HTR-8/SVneo (cell line): ENCODE results near the gene ZNG1B.
"Not testable (repeated sequence)": the region's sequence is repeated elsewhere in the genome, so short reads cannot be mapped to it uniquely, and the experiment has no call there.

ENCODE experiments used
- DNase-seq: peaks from one replicate; pipeline ENCODE4 v3.0.0; 2011; ENCODE audit warnings: low spot score, mixed read lengths; ENCODE audit not compliant: insufficient read length
- FAIRE-seq: peaks from 2 replicates; lab custom pipeline; 2011; peaks lifted over from hg19 to GRCh38; lab: Jason Lieb, UNC

Gene ZNG1B

GRCh38 chr2:113437508-113438465, at the start of gene ZNG1B:
Gene ZNG1B, plus strand, starts transcription at chr2:113437691. Its CDS starts 178 bp downstream, at chr2:113437869.
- DNase-seq, FAIRE-seq: not testable (repeated sequence)

DNA sequence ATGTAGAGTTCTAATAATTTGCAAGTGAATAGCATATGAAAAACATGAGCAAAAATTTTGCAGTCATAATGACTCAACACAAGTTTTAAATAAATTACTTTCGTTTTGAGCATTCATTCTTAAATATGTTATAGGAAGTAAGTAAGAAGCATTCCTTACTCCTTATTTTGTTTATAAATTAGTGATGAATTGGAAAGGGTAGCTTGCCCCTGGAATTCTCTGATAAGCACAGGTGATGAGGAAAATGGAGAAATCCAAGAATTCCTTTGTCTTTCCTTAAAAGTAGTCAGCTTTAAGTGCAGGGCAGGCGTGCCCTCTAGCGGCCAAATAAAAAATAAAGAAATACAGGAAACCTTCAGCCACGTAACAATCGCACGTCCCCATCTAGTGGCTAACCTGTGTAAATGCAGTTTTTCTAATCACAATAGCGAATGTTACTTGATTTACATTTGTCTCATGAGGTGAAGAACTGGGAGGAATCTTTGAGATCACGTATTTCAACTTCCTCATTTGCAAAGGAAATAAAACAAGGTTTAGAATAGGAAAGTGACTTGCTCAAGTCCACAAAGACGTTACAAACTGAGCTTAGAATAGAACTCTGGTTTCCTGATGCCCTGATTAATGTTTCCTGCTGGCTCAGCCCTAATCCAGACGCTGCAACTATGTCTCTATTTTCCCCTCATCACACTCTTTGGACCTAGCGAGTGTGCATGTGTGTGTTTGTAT, 47.2 kb upstream of the ZNG1B start:
- FAIRE-seq (no peak), DNase-seq (peak; percentile 32)

- DNase-seq (no peak), FAIRE-seq (no peak)
These were observed 46.4 kb upstream of the ZNG1B start for GRCh38 chr2:113391073-113391472.

GRCh38 chr2:113406114-113406513, 31.4 kb upstream of the ZNG1B start:
- DNase-seq (no peak), FAIRE-seq (no peak)

- no peak for FAIRE-seq
- DNase-seq: no peak
These were observed 29.9 kb upstream of the ZNG1B start for GRCh38 chr2:113407446-113408099.

GRCh38 chr2:113411725-113412352, 25.7 kb upstream of the ZNG1B start:
- not testable (repeated sequence) for FAIRE-seq, DNase-seq

GRCh38 chr2:113412774-113413173, 24.7 kb upstream of the ZNG1B start:
- FAIRE-seq, DNase-seq: not testable (repeated sequence)

- FAIRE-seq, DNase-seq: not testable (repeated sequence)
These were observed 5.7 kb upstream of the ZNG1B start for GRCh38 chr2:113431773-113432172.

- not testable (repeated sequence) for DNase-seq, FAIRE-seq
These were observed 4.0 kb upstream of the ZNG1B start for GRCh38 chr2:113433468-113433867.

- DNase-seq, FAIRE-seq: not testable (repeated sequence)
These were observed 28.3 kb downstream of the ZNG1B start for GRCh38 chr2:113465770-113466169.

- not testable (repeated sequence) for DNase-seq, FAIRE-seq
These were observed 39.3 kb downstream of the ZNG1B start for GRCh38 chr2:113476688-113477368.

GRCh38 chr2:113496527-113496926, 59.0 kb downstream of the ZNG1B start:
- FAIRE-seq, DNase-seq: not testable (repeated sequence)

DNA sequence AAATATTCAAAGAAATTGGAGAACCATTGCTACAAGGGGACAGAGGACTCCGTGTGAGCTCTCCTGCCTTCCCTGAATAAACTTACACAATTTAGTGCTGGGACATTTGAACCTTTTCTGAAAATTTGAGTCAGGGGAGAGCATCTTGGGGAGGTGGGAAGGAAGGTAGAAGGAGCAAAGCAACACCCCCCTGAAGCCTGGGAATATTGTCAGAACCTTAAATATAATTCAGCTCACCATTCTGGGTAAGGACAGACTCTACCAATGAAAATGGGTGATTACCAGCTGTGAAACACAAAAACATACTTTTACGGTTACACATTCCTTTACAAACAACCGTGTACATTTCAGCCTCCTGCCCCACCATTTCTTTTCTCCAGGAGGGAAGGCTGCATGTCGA, 60.9 kb downstream of the ZNG1B start, which contains the start of gene FOXD4L1:
Gene FOXD4L1 (plus strand): TSS at position 301 of the 400 bp plus-strand sequence. CDS start 592 bp downstream, outside the sequence.
- not testable (repeated sequence) for FAIRE-seq, DNase-seq

GRCh38 chr2:113499019-113499885, 61.8 kb downstream of the ZNG1B start:
- not testable (repeated sequence) for FAIRE-seq, DNase-seq

DNA sequence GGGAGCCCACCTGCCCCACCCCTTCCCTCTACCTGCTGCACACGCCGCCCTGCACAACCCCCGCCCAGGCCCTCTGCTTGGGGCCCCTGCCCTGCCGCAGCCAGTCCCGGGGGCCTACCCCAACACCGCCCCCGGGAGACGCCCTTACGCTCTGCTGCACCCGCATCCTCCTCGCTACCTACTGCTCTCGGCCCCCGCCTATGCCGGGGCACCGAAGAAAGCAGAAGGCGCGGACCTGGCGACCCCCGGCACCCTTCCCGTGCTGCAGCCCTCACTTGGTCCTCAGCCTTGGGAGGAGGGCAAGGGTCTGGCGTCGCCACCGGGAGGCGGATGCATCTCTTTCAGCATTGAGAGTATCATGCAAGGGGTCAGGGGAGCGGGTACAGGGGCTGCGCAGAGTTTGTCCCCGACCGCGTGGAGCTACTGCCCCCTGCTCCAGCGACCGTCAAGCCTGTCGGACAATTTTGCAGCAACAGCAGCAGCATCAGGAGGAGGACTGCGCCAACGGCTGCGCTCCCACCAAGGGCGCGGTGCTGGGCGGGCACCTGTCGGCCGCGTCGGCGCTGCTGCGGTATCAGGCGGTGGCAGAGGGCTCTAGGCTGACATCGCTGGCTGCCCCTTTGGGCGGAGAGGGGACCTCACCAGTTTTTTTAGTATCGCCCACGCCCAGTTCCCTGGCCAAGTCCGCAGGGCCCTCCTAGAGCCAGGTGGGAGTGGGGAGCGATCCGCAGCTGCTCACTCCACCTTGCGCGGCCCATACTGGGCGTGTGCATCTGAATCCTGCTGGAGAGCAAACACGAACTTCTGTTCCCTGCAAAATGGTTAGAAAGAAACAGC, 62.6 kb downstream of the ZNG1B start:
- DNase-seq, FAIRE-seq: not testable (repeated sequence)

- DNase-seq, FAIRE-seq: not testable (repeated sequence)
These were observed 63.2 kb downstream of the ZNG1B start for GRCh38 chr2:113500723-113501038.
